SK-N-SH treated with all-trans-retinoic acid at 6 μM for 48 hours (cell line): ENCODE data around the gene CD47.

Source experiments
- CREB5 ChIP-seq: fragments of 250-450 bp; sonication (Bioruptor Pico); IDR thresholded peaks from 2 replicates; pipeline ENCODE4 v1.5.1; 2020; ENCODE audit warnings: low read depth, mild to moderate bottlenecking, moderate library complexity
- GLIS3 ChIP-seq: fragments of 250-450 bp; sonication (Bioruptor Pico); IDR thresholded peaks from 2 replicates; pipeline ENCODE4 v1.5.0; 2020; ENCODE audit warnings: mild to moderate bottlenecking, moderate library complexity
- ISL1 ChIP-seq: fragments of 250-450 bp; sonication (Bioruptor Pico); IDR thresholded peaks from 2 replicates; pipeline ENCODE4 v2.1.2; 2022; ENCODE audit warnings: mild to moderate bottlenecking, moderate library complexity
- PATZ1 ChIP-seq: fragments of 250-450 bp; sonication (Bioruptor Pico); IDR thresholded peaks from 2 replicates; pipeline ENCODE4 v1.8.0; 2020; ENCODE audit warnings: mild to moderate bottlenecking, moderate library complexity, borderline replicate concordance
- POU6F1 ChIP-seq: fragments of 250-450 bp; sonication (Bioruptor Pico); IDR thresholded peaks from 2 replicates; pipeline ENCODE4 v1.8.0; 2021; ENCODE audit warnings: low read depth, mild to moderate bottlenecking, moderate library complexity, borderline replicate concordance
- RARB ChIP-seq: fragments of 250-450 bp; sonication (Bioruptor Pico); IDR thresholded peaks from 2 replicates; pipeline ENCODE4 v1.8.0; 2021; ENCODE audit warnings: mild to moderate bottlenecking, moderate library complexity
- TSHZ2 ChIP-seq: fragments of 250-450 bp; sonication (Bioruptor Pico); IDR thresholded peaks from 2 replicates; pipeline ENCODE4 v1.5.0; 2020; ENCODE audit warnings: mild to moderate bottlenecking, moderate library complexity
- ZFP30 ChIP-seq: fragments of 450-650 bp; formaldehyde crosslinking; IDR thresholded peaks from 2 replicates; pipeline ENCODE4 v1.5.0; 2022; ENCODE audit warnings: mild to moderate bottlenecking, moderate library complexity

GRCh38 chr3:108011616-108012015 lies 79.2 kb downstream of the CD47 start:
- TF ChIP-seq ISL1 (CRISPR knock-in tag) (no peak), ZFP30 (CRISPR knock-in tag) (no peak), PATZ1 (CRISPR knock-in tag) (no peak), RARB (CRISPR knock-in tag) (no peak), CREB5 (no peak), TSHZ2 (no peak), GLIS3 (CRISPR knock-in tag) (no peak), POU6F1 (CRISPR knock-in tag) (no peak)
